Activated CD8-positive, alpha-beta memory T cell treated with anti-CD3 and anti-CD28 coated beads, Interleukin-2, amount 50 U/mL, for 48 hours (primary cell): Measurements from ENCODE around the gene LEFTY2.
"Not testable (repeated sequence)": the region's sequence is repeated elsewhere in the genome, so short reads cannot be mapped to it uniquely, and the experiment has no call there.

ENCODE experiments used
- DNase-seq: peaks from one replicate; pipeline ENCODE4 v3.0.0-alpha.2; 2020

LEFTY2 gene

GRCh38 chr1:225953315-225953714 lies 12.3 kb upstream of the LEFTY2 start:
- DNase-seq, result no peak

GRCh38 chr1:225950905-225951497 lies 10.0 kb upstream of the LEFTY2 start:
- DNase-seq, result no peak

DNA sequence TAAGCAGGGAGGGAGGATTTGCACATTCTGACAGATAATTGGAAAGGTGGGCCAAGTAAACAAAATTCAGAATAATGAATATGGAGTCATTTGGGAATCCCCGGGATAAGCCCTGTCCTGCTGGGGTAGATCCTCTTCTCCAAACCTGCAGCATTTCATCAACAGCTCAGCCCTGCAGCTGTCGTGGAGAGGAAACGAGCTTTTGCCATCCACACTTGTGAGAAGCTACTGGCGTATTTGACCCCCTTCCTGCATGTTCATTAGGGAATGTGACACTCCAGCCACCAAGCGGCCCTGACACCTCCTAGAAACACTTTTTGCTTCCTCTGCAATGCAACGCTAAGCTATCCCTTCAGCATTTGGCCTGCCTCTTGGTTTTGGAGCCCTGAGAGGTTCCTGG lies 8.0 kb upstream of the LEFTY2 start:
- no peak for DNase-seq

- no peak for DNase-seq
Observed at GRCh38 chr1:225946803-225947202, 5.8 kb upstream of the LEFTY2 start.

DNA sequence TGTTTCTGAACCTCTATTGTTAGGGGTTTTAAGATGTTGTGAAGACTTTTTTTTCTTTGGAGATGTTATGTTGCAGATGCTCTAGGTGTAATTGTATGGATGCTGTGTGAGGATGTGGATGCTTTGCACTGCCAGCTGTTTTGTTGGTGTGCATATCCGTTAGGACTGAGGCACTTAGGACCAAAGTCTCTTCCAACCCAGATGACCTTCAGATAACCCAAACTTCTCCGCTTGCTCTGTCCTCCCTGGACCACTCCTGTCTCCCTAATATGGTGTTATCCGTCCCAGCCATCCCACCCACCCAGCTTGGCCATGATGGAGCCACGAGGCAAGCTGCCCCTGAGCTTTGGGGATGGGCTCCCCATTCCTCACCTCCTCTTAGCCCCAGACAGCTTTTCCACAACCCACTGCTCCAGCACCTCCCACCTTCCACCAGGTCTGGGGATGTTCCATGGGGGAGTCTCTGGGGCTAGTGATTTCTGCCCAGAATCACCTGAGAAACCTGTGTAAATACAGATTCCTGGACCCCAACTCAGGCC lies 5.1 kb upstream of the LEFTY2 start:
- DNase-seq, result no peak

DNA sequence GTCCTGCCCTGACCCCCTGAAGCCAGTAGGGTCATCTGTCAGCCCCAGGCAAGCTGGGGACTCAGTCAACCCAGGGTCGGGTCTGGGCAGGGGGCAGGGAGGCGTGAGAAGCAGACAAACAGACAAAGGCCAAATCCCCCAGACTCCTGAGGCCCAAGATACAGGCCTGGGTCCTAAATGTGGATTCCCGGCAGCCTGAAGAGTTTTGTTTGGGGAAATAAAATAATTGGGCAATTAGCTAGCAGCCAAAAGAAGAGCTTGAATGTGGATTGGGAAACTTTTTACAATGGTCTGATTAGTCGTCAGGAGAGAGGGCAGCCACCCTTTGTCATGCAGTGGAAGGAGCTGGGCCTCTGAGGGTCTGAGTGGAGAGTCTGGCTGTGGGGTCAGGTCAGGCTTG lies 4.5 kb upstream of the LEFTY2 start:
- no peak for DNase-seq

- no peak for DNase-seq
Observed at GRCh38 chr1:225944951-225945350, 3.9 kb upstream of the LEFTY2 start.

DNA sequence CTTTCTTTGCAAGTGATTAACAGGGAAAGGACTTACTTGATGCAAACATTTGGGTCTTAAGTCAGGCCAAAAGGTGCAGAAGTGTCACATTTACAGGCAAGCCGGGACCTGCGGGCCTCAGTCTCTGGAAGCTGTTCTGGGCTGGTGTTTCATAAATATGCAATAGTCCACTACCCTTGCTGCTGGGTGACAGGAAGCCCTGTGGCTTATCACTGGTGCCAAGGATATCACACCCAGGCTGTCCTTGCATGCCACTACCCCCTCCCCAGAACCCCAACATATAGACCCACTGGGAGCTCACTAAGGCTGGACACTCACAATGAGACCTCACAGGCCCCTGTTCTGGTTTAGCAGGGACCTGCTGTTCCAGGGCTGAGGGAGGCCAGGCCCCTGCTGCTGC lies 3.4 kb upstream of the LEFTY2 start:
- DNase-seq, result no peak

DNA sequence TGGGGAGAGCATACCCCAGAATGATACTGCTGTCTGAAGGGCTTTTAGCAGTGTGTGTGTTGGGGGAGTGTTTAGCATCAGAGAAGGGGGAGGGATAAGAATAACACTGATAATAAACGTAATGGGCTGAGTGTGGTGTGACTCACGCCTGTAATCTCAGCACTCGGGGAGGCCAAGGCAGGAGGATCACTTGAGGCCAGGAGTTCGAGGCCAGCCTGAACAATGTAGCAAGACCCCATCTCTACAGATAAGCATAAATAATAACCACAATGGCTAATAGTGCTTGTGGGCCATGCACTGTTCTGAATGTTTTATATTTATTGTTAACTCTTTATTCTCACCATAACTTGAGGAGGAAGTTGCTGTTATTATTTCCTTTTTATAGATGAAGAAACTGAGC lies 2.6 kb upstream of the LEFTY2 start:
- no peak for DNase-seq

DNA sequence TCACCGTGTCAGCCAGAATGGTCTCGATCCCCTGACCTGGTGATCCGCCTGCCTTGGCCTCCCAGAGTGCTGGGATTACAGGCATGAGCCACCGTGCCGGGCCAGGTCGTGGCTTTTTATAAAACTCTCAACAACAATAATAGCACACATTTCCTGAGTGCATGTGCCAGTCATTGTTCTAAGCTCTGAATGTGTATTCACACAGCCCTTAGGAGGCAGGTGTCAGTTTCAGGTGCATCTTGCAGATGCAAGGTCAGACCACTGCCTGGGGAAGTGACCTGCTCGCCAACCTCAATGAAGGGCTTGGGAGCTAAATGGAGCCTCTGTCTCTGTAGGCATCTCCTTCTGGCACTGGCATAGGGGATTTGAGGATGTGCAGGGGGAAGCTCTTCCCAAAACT lies 1.6 kb upstream of the LEFTY2 start:
- no peak for DNase-seq

DNA sequence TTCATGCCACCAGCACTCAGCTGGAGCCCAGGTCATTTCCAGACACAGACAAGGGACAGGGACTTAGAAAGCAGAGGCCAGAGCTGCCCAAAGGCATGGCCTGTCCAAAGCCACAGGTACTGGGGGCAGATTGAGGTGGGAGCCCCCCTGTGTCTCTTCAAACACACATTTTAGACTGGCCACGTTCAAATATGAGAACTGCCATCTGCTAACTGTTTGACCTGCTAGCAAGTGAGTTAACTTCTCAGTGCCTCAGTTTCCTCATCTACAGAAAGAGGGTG lies 862 bp upstream of the LEFTY2 start:
- DNase-seq, result no peak

DNA sequence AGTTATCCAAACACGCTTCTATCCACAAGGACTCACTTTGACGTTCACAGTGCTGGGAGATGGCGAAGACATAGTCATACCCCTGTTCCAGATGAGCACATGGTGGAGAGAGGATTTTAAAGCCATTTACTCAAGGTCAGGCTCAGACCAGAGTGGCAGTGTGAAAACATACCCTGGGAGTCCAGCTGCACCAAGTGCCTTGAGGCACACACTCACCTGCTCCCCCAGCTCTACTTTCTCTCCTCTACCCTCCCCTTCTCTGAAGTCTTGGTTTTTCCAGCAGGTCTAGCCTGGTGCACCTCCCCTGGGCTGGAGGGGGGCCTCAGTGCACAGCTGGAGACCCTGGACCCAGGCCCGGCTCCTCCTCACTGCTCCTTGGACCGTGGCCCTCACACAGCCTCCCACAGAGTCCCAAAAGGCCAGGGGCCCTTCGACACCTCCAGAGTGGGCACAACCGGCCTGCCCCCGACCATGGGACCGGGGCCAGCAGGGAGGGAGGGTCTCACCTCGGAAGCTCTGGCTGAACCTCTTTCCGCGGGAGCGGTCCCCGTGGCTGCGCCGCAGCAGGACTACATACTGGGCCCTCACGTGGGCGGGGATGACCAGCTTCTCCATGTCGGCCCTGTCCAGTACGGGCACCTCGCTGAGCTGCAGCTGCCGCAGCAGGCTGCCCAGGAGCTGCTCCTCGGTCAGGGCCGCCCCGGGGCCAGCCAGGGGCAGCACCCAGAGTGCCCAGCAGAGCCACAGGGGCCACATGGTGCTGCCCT lies 452 bp downstream of the LEFTY2 start:
- no peak for DNase-seq

- DNase-seq, result not testable (repeated sequence)
Observed at GRCh38 chr1:225939939-225940310, 1.1 kb downstream of the LEFTY2 start.

DNA sequence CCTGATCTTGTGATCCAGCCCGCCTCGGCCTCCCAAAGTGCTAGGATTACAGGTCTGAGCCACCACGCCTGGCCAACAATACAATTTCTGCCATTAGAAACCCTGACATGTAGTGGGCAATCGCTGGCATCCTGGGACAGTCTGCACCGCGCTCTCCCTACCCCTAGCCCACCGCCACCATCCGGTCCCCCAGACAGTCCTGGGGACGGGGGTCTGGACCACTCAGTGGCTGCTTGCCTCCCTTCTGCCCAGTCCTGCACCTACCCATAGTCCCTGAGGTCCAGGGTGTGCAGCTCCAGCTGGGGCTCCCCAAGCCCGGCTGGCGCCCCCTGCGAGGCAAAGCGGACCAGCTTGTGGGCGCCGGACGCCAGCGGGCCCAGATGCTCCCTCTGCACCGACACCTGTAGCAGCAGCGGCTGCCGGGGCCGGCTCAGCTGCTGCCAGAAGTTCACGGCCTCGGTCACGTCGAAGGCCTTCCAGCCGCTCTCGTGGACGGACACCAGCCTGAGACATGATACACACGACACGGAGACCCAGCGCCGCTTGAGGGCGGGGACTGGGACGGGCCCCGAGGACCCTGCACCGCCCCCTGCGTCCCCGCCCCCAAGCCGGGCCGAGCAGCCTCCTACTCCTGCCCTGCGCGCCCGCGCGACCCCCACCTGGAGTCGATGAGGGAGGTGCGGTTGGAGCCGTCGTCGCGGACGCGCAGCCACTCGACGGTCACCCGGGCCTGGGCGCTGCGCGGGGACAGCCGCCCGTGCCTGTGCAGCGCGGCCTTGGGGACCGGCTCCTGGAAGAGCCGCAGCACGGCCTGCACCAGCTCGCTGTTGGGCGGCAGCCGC lies 1.7 kb downstream of the LEFTY2 start:
- DNase-seq, result not testable (repeated sequence)

DNA sequence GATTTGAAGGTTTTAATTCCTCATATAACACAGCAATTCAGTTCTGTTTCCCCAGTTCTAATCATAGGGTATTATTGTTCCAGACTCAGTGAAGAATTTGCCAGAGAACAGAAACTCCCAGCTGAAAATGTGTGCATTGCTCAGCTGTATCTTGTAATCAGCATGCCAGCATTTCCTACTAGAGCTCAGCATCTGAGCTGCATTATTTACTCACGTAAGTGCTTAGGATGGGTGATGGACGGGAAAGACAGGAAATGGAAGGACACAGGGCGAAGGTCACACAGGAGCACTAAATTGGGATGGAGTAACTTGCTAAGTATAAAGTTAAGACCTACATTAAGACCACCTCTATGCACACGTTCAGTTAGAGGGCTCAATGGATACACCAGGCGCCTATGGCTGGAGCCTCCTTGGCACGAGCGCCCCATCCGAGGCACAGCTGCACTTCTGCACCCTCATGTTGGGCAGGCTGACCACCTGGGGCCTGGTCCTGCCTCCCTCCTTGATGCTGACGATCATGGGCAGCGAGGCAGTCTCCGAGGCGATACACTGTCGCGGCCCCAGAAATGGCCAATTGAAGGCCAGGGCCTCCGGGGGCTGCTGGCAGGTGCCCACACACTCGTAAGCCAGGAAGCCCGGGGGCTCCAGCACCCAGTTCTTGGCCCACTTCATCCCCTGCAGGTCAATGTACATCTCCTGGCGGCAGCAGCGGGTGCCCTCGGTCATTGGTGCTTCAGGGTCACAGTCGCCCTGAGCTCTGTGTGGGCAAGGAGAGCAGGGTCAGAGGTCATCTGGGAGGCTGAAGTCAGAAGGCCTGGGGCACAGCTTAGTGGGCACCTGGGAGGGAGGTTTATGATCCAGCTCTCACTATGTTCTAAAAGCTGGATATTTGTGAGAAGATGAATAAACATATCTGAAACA lies 3.7 kb downstream of the LEFTY2 start:
- no peak for DNase-seq

- DNase-seq, result no peak
Observed at GRCh38 chr1:225936523-225936922, 4.5 kb downstream of the LEFTY2 start.

DNA sequence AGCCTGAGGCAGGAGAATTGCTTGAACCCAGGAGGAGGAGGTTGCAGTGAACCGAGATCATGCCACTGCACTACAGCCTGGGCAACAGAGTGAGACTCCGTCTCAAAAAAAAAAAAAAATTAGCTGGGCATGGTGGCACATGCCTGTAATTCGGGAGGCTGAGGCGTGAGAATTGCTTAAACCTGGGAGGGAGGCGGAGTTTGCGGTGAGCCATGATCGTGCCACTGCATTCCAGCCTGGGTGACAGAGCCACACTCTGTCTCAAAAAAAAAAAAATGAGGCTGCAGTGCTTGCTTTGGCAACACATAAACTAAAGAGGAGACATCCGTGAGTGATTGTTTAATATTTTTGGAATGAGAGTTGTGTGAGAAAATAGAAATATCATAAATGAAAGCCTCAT lies 4.9 kb downstream of the LEFTY2 start:
- not testable (repeated sequence) for DNase-seq

GRCh38 chr1:225934711-225935110 lies 6.3 kb downstream of the LEFTY2 start:
- no peak for DNase-seq

DNA sequence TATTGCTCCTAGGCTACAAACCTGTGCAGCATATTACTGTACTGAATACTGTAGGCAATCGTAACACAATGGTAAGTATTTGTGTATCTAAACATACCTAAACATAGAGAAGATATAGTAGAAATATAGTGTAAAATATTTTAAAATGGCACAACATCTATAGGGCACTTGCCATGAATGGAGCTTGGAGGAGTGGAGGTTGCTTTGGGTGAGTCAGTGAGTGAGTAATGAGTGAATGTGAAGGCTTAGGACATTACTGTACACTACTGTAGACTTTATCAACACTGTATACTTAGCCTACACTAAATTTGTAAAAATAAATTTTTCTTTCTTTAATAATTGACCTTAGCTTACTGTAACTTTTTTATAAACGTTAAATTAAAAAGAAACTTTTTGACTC lies 7.9 kb downstream of the LEFTY2 start:
- no peak for DNase-seq

DNA sequence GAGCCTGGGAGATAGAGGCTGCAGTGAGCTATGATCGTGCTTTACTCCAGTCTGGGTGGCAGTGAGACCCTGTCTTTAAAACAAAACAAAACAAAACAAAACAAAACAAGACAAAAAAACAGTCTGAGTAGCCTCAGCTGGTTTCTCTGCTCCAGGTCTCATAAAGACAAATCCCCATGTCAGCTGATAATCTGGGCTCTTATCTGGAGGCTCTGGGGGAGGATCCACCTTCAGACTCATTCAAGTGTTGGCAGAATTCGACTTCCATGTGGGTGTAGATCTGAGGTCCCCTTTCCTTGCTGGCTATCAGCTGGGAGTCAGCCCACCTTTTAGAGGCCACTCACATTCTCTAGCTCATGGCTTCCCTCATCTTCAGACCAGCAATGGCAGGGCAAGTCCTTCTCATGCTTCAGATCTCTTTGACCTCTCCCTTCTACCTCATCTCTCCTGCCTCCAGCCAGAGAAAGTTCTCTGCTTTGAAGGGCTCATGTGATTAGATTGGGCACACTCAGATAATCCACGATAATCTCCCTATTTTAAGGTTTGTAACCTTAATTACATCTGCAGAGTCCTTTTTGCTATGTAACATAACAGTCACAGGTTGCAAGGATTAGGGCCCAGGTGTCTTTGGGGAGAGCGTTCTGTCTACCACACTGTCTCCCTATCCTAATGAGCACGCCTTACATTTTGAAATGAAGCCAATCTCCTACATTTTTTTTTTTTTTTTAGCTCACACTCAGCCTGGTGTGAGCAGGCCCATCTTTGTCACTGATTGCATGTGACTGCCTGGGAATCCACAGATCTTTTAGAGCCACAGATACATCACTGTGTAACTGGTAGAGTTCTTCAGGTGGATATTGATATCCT lies 9.5 kb downstream of the LEFTY2 start:
- DNase-seq, result no peak

GRCh38 chr1:225930566-225930965 lies 10.5 kb downstream of the LEFTY2 start:
- no peak for DNase-seq

- not testable (repeated sequence) for DNase-seq
Observed at GRCh38 chr1:225929462-225929861, 11.6 kb downstream of the LEFTY2 start.
